OCI-LY1 (cell line): Measurements from ENCODE around the gene ME3.

Experiments used
- CTCF ChIP-seq: fragments of 200-600 bp; sonication (generic), shearing (Covaris generic); IDR thresholded peaks from 2 replicates; pipeline ENCODE4 v1.5.1; 2017; ENCODE audit warnings: mild to moderate bottlenecking, antibody characterized with exemption, low read length, moderate library complexity, mixed read lengths
- EZH2 ChIP-seq: fragments of 200-600 bp; sonication (generic), shearing (Covaris generic); IDR thresholded peaks from 2 replicates; pipeline ENCODE4 v1.8.0; 2017; ENCODE audit warnings: borderline replicate concordance, mixed run types, mild to moderate bottlenecking, antibody characterized with exemption, low read length, moderate library complexity, mixed read lengths

- TF ChIP-seq CTCF (no peak), EZH2 (no peak)
Measured at GRCh38 chr11:86580535-86580934, 91.9 kb downstream of the ME3 start.
